T-helper 1 cell treated with Interleukin-12 subunit alpha and Interleukin-12 subunit beta and Interleukin-4 antibody, amounts not matched to agents 30 μg/mL and 1 μg/mL, for 36 hours (primary cell): ENCODE results near the gene GLIS2.

Experiments
- H3K27ac Mint-ChIP-seq: one replicate; pipeline ENCODE4 v1.8.0; 2021; ENCODE audit warnings: mild to moderate bottlenecking, mixed read lengths
- H3K27me3 Mint-ChIP-seq: one replicate; pipeline ENCODE4 v1.8.0; 2021; ENCODE audit warnings: low read depth, mixed read lengths
- H3K36me3 Mint-ChIP-seq: one replicate; pipeline ENCODE4 v1.8.0; 2021; ENCODE audit warnings: low read depth, mixed read lengths
- H3K4me1 Mint-ChIP-seq: one replicate; pipeline ENCODE4 v1.8.0; 2021; ENCODE audit warnings: low read depth, mixed read lengths
- H3K4me3 Mint-ChIP-seq: one replicate; pipeline ENCODE4 v1.8.0; 2021; ENCODE audit warnings: mild to moderate bottlenecking, moderate library complexity, mixed read lengths
- H3K9me3 Mint-ChIP-seq: one replicate; pipeline ENCODE4 v1.8.0; 2021; ENCODE audit warnings: mixed read lengths

GLIS2 gene

GRCh38 chr16:4386951-4387565 is 71.2 kb downstream of the GLIS2 start:
- Mint-ChIP-seq H3K9me3 (no peaks in the 10 kb centered on the region), H3K27me3 (no peaks in the 10 kb centered on the region), H3K4me3 (no peak overlapping the region), H3K36me3 (peaks cover 10% of the 10 kb centered on the region), H3K4me1 (no peaks in the 10 kb centered on the region), H3K27ac (no peak overlapping the region)

- no peaks in the 10 kb centered on the region for H3K27me3 Mint-ChIP-seq
- H3K4me1 Mint-ChIP-seq: no peaks in the 10 kb centered on the region
- no peak overlapping the region for H3K27ac Mint-ChIP-seq
- H3K4me3 Mint-ChIP-seq: no peak overlapping the region
- peaks cover 13% of the 10 kb centered on the region for H3K36me3 Mint-ChIP-seq
- no peaks in the 10 kb centered on the region for H3K9me3 Mint-ChIP-seq
Measured at GRCh38 chr16:4387781-4388180, 71.9 kb downstream of the GLIS2 start.

GRCh38 chr16:4388271-4389021 is 72.6 kb downstream of the GLIS2 start:
- no peak overlapping the region for H3K4me3 Mint-ChIP-seq

More at GRCh38 chr16:4388271-4389021, 72.6 kb downstream of the GLIS2 start:
- Mint-ChIP-seq H3K36me3 (peaks cover 9% of the 10 kb centered on the region), H3K27me3 (no peaks in the 10 kb centered on the region), H3K4me1 (no peaks in the 10 kb centered on the region), H3K9me3 (no peaks in the 10 kb centered on the region), H3K27ac (no peak overlapping the region)
